OCI-LY1 (cell line): ENCODE data around the gene ZNF804B.

Source experiments
- EZH2 ChIP-seq: fragments of 200-600 bp; sonication (generic), shearing (Covaris generic); IDR thresholded peaks from 2 replicates; pipeline ENCODE4 v1.8.0; 2017; ENCODE audit warnings: borderline replicate concordance, mixed run types, mild to moderate bottlenecking, antibody characterized with exemption, low read length, moderate library complexity, mixed read lengths
- TF ChIP-seq, protein P1 (sequence below): fragments of 200-600 bp; sonication (generic), shearing (Covaris generic); IDR thresholded peaks from 2 replicates; pipeline ENCODE4 v1.5.1; 2017; ENCODE audit warnings: mild to moderate bottlenecking, antibody characterized with exemption, low read length, moderate library complexity, mixed read lengths

DNA sequence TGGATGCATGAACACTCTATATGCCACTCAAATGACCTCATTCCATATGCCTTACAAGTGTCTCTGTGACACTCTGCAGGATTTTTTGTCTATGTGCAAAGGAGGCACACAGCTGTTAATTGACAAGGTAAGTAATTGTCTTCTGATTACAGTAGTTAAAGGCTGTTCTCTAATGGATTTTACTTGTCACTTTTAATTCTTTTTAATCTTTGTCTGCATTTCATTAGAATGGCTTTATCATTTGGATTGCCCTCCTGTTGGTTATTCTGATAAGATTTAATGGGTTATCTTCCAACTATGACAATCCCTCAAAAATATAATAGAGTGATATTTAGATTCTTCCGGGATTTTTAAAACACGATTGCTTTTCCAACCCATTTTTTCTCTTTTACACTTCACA is 326.1 kb downstream of the ZNF804B start:
- TF ChIP-seq, protein P1, sequence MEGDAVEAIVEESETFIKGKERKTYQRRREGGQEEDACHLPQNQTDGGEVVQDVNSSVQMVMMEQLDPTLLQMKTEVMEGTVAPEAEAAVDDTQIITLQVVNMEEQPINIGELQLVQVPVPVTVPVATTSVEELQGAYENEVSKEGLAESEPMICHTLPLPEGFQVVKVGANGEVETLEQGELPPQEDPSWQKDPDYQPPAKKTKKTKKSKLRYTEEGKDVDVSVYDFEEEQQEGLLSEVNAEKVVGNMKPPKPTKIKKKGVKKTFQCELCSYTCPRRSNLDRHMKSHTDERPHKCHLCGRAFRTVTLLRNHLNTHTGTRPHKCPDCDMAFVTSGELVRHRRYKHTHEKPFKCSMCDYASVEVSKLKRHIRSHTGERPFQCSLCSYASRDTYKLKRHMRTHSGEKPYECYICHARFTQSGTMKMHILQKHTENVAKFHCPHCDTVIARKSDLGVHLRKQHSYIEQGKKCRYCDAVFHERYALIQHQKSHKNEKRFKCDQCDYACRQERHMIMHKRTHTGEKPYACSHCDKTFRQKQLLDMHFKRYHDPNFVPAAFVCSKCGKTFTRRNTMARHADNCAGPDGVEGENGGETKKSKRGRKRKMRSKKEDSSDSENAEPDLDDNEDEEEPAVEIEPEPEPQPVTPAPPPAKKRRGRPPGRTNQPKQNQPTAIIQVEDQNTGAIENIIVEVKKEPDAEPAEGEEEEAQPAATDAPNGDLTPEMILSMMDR, result no peak
- no peak for TF ChIP-seq EZH2
